ENCODE results near the gene NEMP1.

DNA sequence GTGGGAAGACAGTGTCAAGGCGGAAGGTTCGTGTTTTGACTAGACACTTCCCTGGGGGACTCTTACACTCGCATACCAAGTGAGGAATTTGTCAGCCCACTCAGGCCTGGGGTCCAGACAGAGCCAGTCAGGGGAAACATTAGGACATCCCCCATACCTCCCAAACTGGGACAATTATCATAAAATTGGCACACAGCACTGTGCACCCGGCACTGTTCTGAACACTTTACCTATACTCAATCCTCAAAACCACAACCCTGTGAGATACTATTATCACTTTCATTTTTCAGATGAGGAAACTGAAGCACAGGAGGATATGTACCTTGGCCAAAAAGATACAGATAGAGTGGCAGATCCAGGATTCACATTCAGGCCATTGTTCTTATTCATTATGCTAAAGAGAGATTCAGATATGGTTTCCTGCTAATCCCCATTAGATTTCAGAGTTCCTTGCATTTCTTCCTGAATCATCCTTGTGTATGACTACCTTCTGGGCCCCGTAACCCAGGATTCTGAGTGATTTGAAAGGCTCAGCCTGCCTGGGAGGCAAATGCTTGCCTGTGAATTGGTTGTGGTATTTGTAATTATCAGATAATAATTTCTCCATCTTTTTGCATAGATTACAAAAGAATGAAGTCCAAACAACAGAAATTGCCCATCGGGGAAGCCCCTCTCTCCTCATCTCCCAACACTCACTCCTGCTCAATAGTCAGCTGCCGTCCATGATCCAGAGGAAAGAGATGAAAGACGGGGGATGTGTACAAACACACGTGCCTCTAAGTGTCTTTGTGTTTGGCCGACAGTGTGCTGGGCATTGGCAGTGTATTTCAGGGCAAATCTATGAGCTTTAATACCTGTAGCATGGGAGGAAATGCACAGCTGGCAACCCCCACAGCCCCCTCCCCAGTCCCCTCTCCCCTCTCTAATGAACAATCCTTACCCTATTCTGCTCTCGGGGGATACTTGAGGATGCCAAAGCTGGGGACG is 66.9 kb downstream of the NEMP1 start:
- TF ChIP-seq, protein P1, sequence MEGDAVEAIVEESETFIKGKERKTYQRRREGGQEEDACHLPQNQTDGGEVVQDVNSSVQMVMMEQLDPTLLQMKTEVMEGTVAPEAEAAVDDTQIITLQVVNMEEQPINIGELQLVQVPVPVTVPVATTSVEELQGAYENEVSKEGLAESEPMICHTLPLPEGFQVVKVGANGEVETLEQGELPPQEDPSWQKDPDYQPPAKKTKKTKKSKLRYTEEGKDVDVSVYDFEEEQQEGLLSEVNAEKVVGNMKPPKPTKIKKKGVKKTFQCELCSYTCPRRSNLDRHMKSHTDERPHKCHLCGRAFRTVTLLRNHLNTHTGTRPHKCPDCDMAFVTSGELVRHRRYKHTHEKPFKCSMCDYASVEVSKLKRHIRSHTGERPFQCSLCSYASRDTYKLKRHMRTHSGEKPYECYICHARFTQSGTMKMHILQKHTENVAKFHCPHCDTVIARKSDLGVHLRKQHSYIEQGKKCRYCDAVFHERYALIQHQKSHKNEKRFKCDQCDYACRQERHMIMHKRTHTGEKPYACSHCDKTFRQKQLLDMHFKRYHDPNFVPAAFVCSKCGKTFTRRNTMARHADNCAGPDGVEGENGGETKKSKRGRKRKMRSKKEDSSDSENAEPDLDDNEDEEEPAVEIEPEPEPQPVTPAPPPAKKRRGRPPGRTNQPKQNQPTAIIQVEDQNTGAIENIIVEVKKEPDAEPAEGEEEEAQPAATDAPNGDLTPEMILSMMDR (IDR thresholded peaks at IDR 0.05; ENCODE audit: insufficient read depth, low read length): no peak
- TF ChIP-seq POLR2AphosphoS5 (IDR thresholded peaks at IDR 0.05; ENCODE audit: low read depth): no peak
- TF ChIP-seq, protein P2, sequence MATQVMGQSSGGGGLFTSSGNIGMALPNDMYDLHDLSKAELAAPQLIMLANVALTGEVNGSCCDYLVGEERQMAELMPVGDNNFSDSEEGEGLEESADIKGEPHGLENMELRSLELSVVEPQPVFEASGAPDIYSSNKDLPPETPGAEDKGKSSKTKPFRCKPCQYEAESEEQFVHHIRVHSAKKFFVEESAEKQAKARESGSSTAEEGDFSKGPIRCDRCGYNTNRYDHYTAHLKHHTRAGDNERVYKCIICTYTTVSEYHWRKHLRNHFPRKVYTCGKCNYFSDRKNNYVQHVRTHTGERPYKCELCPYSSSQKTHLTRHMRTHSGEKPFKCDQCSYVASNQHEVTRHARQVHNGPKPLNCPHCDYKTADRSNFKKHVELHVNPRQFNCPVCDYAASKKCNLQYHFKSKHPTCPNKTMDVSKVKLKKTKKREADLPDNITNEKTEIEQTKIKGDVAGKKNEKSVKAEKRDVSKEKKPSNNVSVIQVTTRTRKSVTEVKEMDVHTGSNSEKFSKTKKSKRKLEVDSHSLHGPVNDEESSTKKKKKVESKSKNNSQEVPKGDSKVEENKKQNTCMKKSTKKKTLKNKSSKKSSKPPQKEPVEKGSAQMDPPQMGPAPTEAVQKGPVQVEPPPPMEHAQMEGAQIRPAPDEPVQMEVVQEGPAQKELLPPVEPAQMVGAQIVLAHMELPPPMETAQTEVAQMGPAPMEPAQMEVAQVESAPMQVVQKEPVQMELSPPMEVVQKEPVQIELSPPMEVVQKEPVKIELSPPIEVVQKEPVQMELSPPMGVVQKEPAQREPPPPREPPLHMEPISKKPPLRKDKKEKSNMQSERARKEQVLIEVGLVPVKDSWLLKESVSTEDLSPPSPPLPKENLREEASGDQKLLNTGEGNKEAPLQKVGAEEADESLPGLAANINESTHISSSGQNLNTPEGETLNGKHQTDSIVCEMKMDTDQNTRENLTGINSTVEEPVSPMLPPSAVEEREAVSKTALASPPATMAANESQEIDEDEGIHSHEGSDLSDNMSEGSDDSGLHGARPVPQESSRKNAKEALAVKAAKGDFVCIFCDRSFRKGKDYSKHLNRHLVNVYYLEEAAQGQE (IDR thresholded peaks at IDR 0.05; ENCODE audit: insufficient replicate concordance, low read depth): no peak
- TF ChIP-seq SPI1 (IDR thresholded peaks at IDR 0.05; ENCODE audit: borderline replicate concordance, low read depth): no peak

All from HL-60 (cell line).